Neural progenitor cell (in vitro differentiated cells): ENCODE data around the gene MEGF6.

ENCODE experiments used
- CTCF ChIP-seq: fragments of 200-600 bp; sonication (generic); IDR thresholded peaks from 2 replicates; pipeline ENCODE4 v1.5.1; 2017; ENCODE audit warnings: antibody characterized with exemption, mild to moderate bottlenecking
- EZH2 ChIP-seq: fragments of 200-600 bp; sonication (generic); IDR thresholded peaks from 2 replicates; pipeline ENCODE4 v1.6.1; 2017; ENCODE audit warnings: antibody characterized with exemption, mild to moderate bottlenecking, moderate library complexity

GRCh38 chr1:3657096-3657475 is 45.8 kb upstream of the MEGF6 start:
- TF ChIP-seq CTCF: no peak
- no peak for TF ChIP-seq EZH2
